HG03196 (cell line): Measurements from ENCODE around the gene DOK5.

Experiments
- ATAC-seq: cut with Tn5 transposase; IDR thresholded peaks from one replicate; pipeline ENCODE4 v1.9.1; 2021; ENCODE audit not compliant: unreplicated experiment

Gene DOK5

GRCh38 chr20:54681869-54682268 lies 206.5 kb downstream of the DOK5 start:
- no peak for ATAC-seq

GRCh38 chr20:54688476-54688875 lies 213.1 kb downstream of the DOK5 start:
- ATAC-seq, result no peak

DNA sequence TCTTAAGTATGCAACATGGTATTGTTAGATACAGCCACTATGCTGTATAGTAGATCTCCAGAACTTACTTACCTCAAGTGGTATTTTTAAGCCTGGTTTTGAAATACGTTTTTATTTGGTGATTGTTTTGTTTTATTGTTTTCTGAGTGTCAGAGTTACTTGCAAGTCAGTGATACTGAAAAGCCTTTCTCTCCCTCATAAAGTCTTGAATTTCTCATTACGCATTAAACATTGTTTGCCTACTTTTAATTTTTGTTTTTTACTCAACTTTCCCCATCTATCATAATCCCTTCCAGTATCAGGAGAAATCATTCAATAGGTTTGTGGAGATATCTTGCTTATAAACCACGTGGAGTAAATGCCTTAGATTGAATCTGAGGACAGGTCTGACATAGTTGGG lies 214.9 kb downstream of the DOK5 start:
- no peak for ATAC-seq

- ATAC-seq, result no peak
Measured at GRCh38 chr20:54691327-54691726, 215.9 kb downstream of the DOK5 start.

GRCh38 chr20:54692168-54692887 lies 216.9 kb downstream of the DOK5 start:
- no peak for ATAC-seq

DNA sequence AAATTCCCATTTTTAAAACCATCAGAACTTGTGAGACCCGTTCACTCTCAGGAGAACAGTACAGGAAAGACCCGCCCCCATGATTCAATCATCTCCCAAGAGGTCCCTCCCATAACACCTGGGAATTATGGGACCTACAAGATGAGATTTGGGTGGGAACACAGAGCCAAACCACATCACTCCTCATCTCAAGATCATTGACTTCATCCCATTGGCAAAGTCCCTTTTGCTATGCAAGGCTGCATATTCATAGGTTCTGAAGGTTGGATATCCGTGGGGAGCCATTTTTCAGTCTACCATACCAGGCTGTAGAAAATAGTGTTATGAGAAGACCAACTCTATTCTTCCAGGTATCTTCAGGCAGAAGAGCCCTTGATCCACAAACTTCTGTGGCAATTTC lies 219.1 kb downstream of the DOK5 start:
- ATAC-seq, result no peak

DNA sequence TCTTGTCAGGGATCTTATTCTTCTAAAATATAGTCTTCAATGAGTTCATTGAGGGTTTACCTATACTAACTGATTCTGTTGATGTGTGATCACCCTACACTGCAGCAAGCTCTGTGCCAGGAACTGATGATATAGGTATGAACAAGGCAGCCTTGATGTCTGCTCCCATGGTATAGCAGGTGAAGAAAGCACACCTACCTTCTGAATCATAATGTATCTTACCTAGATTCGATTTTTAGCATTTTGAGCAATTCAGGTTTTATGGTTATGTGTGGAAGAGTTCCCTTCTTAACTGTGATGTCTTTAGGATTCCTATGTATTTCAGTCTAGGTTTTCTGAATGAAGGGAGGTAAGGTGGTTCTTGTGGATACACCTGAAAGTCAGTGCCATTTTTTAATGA lies 223.0 kb downstream of the DOK5 start:
- ATAC-seq, result no peak
